Stimulated activated CD4-positive, alpha-beta T cell treated with anti-CD3 and anti-CD28 coated beads, Interleukin-2, amount 100 ng/mL, for 24 hours (primary cell): ENCODE measurements around the gene INSM1.
"Not testable (repeated sequence)": the region's sequence is repeated elsewhere in the genome, so short reads cannot be mapped to it uniquely, and the experiment has no call there.

ENCODE experiments used
- DNase-seq, 2 donors: peaks; one replicate each; pipeline ENCODE4 v3.0.0-alpha.2; 2020

The INSM1 gene

GRCh38 chr20:20367575-20368417 lies at the start of gene INSM1:
INSM1 (plus strand) TSS chr20:20368104; CDS start chr20:20368268, 164 bp downstream.
- peak; percentile 32 to 63 for DNase-seq

- DNase-seq: no peak
Measured at GRCh38 chr20:20318365-20319161, 49.3 kb upstream of the INSM1 start.

- no peak for DNase-seq
Measured at GRCh38 chr20:20321134-20321533, 46.8 kb upstream of the INSM1 start.

- DNase-seq: no peak
Measured at GRCh38 chr20:20321917-20322316, 46.0 kb upstream of the INSM1 start.

DNA sequence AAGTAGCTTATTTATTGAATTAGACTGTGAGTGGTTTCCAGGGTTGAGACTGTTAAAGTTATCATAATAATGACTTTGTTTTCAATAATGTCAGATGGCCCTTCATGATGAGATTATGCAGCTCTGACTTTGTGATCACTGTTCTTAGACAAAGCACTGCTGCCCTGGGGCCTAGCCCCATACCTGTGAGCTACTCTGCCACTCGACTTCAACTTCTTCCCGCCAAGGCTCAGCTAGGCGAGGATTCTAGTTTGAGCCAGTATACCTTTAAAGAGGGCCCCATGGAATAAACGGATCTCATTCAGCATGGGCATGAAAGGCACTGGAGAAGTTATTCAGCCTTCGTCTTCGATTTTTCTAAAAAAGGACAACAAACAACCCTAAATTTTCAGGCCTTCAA lies 45.0 kb upstream of the INSM1 start:
- DNase-seq: no peak

- no peak for DNase-seq
Measured at GRCh38 chr20:20327746-20328145, 40.2 kb upstream of the INSM1 start.

GRCh38 chr20:20329564-20329963 lies 38.3 kb upstream of the INSM1 start:
- no peak for DNase-seq

DNA sequence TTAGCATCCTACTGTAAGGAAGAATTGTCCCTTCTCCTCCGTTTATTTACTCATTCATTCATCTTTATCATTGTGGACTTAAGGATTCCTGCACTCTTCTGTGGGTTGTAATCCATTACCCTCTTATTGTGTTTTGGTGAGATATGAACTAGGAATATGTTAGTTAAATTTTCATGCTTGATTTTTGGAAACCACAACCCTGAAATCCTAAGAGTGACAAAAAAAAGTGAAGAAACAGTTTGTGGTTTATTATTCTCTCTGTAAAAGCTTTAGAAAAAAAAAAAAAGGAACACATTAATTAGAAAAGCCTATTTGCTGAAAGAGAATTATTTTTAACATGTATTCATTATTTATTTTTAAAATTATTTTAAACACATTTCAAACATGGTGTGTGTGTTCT lies 36.7 kb upstream of the INSM1 start:
- no peak for DNase-seq

GRCh38 chr20:20331817-20332216 lies 36.1 kb upstream of the INSM1 start:
- DNase-seq: no peak

DNA sequence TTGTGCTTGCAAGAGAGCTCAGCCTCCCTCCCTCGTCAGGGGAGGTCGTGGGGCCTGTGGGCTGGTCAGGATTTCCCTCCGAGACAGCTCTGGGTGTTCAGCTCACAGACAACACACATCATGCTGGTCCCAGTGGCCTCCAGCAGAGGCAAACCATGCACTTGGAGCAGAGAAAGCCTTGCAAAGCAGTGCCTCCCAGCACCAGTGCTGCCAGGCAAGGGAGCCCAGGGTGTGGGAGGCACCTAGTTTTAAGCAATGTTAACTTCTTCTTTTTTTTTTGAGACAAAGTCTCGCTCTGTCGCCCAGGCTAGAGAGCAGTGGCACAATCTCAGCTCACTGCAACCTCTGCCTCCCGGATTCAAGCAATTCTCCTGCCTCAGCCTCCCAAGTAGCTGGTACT lies 34.0 kb upstream of the INSM1 start:
- no peak for DNase-seq

DNA sequence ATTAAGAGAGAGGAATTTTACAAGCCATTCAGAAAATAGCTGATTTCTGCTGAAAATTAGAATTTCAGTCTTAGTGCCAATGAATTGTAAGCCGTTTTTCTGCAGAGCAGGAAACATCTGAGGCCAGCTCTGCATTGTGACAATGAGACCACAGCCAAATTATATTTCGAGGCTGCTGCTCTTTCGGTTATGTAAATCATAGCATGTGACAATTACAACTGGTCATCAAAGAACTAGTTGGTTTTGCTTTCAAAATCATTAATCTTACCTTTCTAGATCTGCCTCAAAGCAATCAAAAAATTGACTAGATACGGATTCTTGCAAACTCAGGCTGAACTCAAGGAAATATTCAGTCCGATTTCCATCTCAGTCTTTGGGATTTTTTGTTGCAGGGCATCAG lies 33.4 kb upstream of the INSM1 start:
- no peak for DNase-seq

GRCh38 chr20:20338133-20338730 lies 29.7 kb upstream of the INSM1 start:
- DNase-seq: no peak

DNA sequence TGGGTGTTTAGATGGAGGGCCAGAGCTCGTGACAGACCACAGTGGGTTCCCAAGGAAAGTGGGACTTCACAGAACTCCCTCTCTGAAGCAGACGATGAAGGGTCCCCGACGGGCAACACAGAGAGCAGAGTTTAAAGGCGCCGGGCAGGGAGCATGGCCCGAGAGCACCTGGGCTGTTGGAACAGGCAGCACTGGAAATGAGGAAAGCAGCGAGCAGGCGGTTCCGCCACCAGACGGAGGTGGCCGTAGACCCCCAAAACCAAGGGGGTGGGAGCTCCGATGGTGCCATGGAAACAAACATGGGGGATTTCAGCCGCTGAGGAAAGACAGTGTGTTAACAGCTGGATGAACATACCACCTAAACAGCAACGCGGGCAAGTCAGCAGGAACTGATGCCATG lies 27.5 kb upstream of the INSM1 start:
- DNase-seq: no peak

- no peak for DNase-seq
Measured at GRCh38 chr20:20341371-20341770, 26.5 kb upstream of the INSM1 start.

- DNase-seq: no peak
Measured at GRCh38 chr20:20342066-20342465, 25.8 kb upstream of the INSM1 start.

- no peak for DNase-seq
Measured at GRCh38 chr20:20343932-20344331, 24.0 kb upstream of the INSM1 start.

- DNase-seq: no peak
Measured at GRCh38 chr20:20344476-20344875, 23.4 kb upstream of the INSM1 start.

DNA sequence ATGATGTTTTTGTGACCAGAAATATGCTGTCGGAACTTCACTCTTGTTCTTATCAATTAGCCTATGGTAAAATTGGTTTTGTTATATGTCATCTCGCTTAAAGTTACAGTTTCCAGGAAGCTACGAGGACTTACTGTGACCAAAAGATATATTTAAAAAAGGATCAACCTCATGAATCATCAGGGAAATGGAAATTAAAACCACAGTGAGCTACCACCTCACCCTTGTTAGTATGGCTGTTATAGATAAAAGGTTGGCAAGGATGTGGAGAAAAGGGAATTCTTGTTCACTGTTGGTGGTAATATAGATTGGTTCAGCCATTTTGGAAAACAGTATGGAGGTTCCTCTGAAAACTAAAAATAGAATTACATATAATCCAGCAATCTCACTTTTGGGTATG lies 14.3 kb upstream of the INSM1 start:
- DNase-seq: no peak

GRCh38 chr20:20355503-20355902 lies 12.4 kb upstream of the INSM1 start:
- DNase-seq: not testable (repeated sequence)

GRCh38 chr20:20358801-20359200 lies 9.1 kb upstream of the INSM1 start:
- no peak for DNase-seq

DNA sequence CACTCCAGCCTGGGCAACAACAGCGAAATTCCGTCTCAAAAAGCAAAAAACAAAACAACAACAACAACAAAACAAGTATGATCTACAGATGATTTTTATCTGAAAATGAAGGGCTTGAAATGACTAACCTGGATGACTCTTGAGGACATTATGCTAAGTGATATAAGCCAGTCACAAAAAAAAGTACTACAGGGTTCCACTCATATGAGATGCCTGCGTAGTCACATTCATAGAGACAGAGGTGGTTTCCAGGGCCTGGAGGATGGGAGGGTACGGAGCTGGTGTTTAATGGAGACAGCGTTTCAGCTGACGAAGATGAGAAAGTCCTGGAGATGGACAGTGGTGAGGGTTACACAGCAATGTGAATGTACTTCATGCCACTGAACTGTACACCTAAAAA lies 8.3 kb upstream of the INSM1 start:
- no peak for DNase-seq

DNA sequence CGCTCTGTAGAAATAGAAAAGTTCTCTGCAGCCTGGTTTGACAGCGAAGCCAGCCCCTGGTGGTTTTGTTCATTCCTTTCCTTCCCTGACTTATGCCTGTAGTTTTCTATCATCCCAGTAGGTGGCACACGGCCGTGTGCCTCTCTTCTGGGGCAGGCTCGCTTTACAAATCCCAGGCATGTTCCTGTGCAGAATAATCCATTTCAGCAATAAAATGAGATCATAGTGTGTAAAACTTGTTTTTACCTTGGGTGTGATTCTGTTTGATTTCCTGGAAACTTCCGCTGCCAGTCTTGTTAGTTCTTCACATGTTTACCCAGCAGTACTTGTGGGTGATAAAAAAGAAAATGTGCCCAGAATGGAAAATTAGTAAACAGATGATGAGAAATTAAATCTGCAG lies 7.4 kb upstream of the INSM1 start:
- peak; percentile 47 to 49 for DNase-seq

DNA sequence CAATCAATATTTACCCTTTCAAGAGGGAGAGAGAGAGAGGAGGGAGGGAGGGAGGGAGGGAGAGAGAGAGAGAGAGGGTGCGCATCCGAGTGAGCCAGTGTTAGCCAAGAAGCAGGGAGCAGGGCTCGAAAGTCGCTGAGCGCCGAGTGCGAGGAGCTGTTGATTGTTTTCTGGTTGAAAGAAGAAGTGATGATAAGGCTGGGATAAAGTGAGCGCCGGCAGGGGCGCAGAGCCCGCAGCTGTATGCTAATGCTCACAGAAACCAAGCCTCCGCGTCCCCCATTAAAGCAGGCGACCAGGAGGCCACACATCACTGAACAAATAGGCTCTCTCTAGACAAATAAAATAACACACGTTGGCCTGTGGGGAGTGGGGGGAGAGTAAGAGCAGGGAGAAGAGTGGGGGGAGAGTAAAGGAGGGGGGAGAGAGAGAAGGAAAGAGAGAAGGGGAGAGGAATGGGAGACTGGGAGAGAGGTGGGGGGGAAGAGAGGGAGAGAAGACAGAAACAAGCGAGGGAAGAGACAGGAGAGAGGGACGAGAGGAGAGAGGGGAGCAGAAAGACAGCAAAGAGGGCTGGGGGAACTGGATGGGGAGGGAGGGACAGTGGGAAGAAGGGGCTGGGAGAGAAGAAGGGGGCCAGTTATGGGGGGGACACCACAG lies 5.0 kb upstream of the INSM1 start:
- peak in 1 of 2 donors; percentile 29 for DNase-seq
